ENCODE results near the gene CERS5.

Gene CERS5, protein sequence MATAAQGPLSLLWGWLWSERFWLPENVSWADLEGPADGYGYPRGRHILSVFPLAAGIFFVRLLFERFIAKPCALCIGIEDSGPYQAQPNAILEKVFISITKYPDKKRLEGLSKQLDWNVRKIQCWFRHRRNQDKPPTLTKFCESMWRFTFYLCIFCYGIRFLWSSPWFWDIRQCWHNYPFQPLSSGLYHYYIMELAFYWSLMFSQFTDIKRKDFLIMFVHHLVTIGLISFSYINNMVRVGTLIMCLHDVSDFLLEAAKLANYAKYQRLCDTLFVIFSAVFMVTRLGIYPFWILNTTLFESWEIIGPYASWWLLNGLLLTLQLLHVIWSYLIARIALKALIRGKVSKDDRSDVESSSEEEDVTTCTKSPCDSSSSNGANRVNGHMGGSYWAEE

DNA sequence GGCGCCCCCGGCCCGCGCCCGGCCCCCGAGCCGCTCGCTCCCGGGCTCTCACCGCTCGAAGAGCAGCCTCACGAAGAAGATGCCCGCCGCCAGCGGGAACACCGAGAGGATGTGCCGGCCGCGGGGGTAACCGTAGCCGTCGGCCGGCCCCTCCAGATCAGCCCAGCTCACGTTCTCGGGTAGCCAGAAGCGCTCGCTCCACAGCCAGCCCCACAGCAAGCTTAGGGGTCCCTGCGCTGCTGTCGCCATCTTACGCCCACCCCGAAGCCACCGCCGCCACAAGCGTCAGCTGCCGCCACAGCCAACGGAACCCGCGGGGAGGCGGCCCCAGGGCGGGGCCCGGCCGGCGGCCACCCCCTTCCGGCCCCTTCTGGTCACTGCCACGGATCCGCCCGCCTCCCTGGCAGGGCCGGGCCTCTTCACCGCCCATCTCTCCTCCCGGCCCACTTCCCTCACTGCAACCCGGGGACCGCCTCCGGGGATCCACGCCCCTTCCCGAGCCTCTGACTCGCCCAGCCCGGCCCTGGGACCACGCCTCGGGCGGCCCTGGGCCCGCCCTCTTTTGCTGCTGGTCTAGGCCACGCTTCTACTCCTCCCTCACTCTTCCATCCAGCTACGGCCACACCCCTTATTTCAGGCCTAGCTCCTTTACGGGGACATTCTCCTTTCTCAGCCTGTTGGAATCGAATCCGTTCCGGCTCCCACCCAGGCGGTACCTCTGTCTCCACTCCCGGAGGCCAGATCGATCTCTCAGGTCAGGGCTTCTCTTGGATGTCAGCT, at the start of gene CERS5:
TSS of gene CERS5 (minus strand) at position 321 of the 780 bp plus-strand sequence. CDS start at position 249, 72 bp downstream.
- DNase-seq: peak; percentile 98

DNA sequence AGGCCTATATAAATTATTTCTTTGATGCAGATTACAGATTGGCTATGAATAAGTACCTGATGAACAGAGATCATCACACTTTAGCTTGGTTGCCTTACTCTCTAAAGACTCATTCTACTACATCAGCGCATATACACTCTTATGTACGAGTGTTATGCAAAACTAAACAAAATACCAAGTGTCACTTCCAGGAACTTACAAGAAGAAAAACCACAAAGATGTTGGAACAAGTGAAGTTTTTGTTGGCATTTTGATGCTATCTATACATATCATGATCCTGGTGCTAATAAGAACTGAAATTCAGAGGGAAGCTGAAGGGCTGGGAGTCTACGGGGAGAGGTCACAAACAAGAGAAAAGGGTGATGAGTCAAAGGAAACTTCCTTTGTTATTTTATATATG, 47.9 kb upstream of the CERS5 start:
- no peak for DNase-seq

DNA sequence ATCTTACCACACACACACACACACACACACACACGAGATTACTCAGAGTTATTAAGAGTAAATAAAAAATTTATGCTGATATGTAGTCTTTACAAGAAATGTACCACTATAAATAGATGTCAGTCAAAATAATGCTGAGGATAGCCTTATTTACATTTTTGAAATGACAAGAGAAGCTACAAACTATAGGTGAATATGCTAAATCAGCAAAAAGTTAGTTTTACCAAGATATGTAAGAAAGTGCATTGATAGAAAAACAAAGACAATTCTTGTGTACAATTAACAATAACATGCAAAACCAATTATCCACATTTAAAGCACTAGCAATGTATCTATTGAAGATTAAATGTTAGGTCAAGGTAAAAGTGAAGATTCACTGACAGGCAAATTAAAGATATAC, 46.8 kb upstream of the CERS5 start:
- no peak for DNase-seq

DNA sequence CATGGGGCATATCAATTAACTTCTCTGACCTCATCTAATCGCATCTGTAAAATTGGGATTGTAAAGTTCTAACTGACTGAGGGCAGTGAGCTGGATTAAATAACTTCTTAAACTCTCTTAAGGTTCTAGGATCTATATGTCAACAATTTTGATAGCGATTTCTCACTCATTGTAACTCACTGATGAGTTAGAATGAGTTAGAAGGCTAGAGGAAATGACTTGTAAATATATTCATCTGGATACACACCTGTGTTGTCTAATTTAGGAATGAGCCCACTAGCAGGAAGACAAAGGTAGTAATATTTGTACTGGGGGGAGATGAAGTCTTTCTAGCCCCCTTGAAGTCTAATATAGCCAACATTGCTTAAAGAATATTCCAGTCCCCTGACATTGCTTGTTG, 46.3 kb upstream of the CERS5 start:
- no peak for DNase-seq

DNA sequence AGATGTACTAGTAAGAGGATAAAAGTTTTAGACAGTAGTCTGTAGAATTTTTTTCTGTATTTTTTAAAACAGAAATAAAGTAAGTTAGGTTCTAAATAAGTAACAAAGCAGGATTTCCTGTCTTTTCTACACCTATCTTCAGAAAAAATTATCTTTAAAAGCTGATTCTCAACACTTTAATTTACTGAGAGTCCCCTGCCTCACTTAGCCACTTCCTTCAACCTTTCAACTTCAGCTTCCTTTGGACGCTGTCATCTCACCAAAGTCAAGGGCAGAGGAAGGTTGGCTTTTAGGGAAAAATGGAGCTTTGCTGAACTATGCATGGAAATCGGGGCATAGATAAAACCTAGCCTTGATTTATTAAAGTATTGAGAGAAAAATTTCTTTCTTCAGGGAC, 44.9 kb upstream of the CERS5 start:
- no peak for DNase-seq

DNA sequence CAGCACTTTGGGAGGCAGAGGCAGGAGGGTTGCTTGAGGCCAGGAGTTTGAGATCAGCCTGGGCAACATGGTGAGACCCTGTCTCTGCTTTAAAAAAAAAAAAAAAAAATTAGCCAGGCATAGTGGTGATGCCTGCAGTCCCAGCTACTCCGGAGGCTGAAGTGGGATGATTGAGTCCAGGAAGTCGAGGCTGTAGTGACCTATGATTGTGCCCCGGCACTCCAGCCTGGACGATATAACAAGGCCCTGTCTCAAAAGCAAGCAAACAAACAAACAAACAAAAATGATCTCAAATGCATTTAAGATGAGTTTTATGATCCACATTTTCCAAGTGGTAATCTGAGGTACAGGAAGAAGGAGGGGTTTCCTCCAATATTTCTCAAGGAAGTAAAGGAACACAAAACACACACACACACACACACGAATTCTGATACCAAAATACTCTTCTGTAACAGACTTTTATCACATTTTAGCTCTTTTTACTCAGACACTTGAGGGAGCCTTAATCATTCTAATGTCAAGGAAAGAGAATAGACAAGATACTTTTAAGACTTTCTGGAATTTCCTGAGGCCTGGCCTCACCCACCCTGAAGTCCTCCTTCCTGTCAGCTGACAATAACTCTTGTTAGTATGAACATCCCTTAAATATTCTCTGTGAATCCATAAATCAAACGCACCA, 44.4 kb upstream of the CERS5 start:
- no peak for DNase-seq

DNA sequence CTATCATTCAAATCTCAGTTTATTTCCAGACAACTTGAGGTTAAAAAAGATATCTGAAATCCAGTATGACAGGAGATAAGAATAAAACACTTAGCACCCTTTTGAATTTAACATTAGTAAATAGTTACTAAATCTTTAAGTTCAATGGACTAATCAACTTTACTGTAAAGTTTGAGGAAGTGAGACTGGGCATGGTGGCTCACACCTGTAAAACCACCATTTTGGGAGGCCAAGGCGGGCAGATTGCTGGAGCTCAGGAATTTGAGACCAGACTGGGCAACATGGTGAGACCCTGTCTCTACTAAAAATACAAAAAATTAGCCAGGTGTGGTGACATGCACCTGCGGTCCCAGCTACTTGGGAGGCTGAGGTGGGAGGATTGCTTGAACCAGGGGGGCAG, 40.3 kb upstream of the CERS5 start:
- DNase-seq: no peak

DNA sequence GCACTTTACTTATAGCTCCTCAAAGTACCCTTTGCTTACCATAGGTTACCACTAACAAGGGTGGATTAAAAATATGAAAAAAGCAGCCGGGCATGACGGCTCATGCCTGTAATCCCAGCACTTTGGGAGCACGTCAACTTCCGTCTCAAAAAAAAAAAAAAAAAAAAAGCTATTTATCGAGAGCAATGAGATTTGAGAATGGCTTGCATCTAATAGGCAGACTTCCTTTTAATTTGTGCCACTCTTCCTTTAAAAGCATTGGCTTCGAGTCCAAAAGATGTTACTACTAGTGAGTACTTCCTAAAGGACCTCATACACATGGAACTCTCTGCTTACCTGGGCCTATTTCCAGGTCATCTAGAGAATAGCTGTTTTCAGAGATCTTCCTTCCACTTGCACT, 38.5 kb upstream of the CERS5 start:
- no peak for DNase-seq

DNA sequence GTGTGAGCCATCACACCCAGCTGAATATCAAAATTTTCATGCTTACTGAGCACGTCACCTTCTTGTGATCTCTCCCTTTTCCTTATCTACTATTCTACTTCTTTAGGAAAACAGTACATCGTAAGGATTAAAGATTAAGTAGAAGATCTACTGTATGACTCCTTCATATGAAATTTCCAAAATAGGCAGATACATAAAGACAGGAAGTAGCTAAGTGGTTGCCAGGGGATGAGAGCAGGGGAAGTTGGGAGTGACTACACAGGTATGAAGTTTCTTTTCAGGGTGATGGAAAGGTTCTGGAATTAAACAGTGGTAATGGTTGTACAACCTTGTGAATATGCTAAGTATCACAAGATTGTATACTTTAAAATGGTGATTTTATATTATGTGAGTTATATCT, 36.5 kb upstream of the CERS5 start:
- DNase-seq: no peak

DNA sequence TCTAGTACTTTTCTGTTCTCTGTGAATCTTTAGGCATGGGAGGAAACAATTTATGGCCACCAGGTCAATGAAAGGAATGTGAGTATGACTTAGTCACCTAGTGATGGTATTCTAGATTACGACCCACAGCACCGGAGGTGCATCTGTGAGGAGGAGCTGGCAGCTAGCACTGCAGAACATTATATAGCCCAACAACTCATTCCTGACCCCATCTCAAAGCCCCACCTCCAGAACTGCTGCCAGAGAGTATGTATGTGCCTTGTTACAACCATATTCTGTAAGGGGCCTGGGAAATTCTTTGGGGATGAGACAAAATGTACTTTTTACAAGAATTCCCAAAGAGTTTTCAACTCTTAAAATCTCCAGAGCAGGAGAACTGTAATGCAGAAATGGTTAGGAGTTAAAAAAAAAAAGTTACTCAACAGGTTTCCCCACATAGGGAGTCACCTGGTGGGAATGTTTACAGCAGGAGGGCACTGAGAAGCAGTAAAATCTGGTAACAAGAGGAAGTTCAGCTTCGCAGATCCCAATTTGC, 34.9 kb upstream of the CERS5 start:
- no peak for DNase-seq

DNA sequence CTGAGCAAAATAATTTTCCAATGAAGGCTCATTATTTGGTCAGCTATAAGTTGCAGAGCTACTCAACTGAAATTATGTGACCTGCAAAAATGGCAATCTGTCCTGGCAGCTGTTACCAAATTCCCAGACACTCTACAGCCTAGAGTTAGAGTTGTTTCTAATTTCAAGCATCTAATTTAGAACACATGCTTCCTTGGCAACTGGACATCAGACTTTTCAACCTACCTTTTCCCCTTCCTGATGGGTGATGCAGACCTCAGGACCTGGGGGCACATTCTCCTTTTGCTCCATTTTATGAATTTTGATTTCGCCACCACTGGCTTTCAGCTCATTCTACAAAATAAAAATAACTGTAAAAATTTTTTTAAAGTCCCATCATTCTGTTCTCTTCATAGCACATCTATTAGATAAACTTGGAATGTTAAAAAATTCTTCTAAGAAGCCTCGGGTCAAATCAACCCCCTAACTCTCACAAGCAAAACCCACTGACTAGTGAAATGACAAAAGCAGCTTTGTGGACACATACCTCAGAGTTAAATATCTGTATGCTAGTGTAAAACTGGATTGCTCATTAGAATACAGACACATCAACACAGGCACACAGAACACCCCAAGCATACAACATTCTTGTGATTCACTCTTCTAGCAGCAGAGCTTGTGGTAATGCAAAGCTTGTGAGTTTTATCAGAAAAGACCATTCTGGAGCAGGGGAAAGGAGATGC, 33.5 kb upstream of the CERS5 start:
- DNase-seq: no peak

DNA sequence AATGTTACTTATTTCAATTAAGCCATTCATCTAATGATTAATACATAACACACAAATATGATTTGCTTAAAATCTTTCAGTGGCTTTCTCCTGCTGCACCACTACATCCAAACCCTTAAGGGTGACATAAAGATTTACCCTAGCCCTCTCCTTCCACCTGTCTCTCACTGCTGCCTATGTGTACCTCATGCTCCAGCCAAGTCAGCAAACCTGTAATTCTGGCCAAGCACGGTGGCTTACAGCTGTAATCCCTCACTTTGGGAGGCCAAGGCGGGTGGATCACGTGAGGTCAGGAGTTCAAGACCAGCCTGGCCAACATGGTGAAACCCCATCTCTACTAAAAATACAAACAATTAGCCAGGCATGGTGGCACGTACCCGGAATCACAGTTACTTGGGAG, 31.7 kb upstream of the CERS5 start:
- no peak for DNase-seq

DNA sequence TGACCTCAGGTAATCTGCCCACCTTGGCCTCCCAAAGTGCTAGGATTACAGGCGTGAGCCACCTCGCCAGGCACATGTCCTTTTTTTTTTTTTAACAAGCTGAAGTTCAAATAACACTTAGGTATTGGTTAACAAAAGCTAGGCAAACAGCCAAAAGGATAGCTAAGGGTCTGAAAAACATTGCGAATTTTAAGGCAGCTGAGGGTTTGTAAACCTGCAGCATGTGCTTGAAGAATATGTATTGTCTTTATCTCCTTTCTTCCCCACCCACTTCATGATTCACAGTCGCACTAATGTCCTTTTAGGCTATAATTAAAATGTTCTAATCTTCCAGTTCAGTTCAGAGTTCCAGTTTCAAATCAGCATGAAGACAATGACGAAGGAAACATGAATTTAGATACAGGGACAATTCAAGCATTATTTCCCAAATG, 30.1 kb upstream of the CERS5 start:
- peak; percentile 66 for DNase-seq

DNA sequence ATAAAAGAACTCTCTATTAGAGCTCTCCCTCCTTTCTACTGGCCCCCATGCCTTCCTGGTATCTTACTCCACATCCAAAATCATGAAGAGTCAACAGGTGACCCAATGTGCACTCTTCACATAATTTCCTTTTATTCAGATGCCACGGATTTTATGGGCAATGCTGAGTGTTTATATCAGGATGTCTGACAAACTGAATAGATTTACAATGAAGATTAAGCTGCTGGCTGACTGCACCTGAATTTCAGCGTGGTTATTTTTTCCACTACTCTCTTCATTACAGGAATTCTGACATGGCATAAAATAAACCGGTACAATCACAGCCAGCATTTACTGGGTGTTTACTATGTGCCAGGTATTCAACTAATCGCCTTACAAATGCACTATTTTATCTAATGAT, 29.4 kb upstream of the CERS5 start:
- no peak for DNase-seq

DNA sequence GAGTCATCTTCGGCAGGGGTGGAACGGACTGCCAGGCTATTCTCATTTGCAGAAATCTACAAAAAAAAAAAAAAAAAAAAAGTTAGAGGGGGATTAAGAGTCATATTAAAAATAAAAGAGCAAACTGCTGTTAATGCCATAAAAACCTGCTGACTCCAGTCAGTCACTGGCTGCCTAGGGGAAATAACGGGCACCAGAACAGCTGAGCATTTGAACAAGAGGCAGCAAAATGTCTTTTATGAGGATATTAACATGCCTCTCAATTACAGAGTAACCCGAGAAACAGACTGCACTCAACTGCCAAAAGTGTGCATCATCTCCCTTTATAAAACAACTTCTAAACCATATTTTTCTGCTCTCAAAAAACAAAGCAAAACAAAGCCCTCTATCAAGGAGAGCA, 28.7 kb upstream of the CERS5 start:
- peak; percentile 66 for DNase-seq

DNA sequence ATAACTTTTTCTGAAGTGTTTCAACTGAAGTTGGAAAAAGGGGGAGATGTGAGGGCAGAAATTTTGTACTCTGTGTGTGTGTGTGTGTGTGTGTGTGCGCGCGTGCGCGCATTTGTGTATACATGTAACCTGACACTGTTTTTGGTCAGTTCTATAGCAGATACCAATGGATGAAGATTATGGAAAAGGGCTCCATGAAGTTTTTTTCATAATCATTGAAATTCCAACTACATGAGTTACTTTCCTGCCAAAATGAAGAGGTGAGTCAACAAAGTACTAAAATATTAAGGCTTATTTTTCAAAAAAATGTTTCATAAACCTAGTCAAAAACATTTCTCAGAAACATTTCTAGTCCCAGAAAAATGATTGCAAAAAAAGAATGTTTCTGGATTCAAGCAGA, 25.7 kb upstream of the CERS5 start:
- no peak for DNase-seq

DNA sequence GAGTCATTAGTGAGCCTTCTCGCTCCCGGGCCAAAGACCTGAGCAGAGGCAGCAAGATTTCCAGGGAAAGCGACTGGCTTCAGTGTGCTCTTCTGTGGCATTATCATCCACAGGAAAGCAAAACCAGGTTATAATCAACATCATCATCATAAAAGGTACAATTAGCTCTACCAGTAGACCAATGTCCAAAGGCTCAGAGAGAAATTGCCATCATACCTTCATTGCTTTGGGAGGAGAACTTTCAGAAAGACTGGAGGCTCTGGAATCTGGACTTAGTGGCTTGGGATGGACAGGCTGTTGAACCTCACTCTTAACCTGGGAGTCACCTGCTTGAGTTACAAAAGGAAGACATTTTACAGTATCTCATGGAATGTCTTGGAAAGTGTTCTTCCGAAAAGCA, 25.1 kb upstream of the CERS5 start:
- DNase-seq: no peak

DNA sequence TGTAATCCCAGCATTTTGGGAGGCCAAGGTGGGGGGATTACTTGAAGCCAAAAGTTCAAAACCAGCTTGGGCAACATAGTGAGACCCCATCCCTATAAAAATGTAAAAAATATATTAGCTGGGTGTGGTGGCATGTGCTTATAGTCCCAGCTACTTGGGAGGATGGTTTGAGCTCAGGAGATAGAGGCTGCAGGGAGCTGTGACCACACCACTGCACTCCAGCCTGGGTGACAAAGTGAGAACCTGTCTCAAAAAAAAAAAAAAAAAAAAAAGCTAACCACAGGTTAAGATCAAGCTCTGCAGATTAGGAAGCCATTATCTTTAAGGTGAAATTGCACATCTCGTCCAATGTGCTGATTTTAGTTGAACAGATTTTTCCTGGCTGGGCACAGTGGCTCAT, 23.7 kb upstream of the CERS5 start:
- DNase-seq: no peak

DNA sequence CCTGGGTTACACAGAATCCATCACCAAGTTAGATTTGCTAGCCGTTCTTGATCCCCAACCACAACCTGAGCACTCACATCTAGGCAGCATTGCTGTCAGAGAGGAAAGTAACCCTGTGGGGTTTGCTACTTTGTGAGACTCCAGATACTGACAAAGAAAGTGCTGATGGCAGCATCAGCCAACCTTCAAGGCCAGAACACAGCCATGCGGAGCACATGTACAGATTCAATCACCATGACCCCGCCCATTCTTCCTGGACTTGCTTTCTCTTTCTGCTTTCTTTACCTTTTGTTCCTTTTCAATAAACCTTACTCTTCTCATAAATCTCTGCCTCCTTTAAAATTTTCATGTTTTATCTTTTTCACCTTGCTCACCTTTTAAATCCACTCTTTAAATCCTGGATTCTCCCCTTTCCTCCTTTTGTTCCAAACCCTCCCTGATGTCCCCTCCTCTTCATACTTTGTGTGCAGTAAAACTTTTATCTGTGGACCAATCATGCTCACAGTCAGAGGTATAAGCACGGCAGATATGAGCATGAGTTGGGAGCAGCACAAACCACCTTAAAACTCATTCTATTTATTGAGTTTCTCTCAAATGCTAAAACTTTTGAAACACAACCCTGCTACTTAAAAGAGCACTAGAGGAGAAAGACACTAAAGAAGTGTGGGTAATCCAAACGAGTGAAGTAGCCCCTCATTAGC, 21.9 kb upstream of the CERS5 start:
- DNase-seq: no peak

DNA sequence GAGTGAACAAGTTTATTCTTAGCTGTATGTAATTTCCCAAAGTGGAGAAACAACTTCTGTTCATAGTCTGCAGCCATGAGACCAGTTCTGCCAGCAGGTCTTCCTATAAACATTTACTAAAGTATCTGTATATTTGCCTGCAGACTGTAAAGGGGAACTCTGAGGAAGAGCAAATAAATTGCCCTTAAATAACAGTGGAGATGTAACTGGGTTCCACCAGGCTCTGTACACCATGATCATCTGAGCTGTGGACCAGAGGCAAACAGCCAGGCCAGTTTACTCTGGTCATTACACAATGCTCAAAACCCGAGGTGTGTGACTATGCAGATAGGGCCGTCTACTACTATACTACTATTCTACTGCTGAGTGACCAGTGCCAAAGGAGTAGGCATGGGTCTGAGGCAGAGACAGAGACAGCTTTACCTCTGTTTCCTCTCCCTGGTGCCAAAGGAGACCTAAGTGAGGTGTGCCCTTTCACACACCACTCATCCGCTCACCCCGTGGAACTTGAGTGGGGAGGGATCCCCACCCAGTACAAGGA, 21.1 kb upstream of the CERS5 start:
- no peak for DNase-seq

DNA sequence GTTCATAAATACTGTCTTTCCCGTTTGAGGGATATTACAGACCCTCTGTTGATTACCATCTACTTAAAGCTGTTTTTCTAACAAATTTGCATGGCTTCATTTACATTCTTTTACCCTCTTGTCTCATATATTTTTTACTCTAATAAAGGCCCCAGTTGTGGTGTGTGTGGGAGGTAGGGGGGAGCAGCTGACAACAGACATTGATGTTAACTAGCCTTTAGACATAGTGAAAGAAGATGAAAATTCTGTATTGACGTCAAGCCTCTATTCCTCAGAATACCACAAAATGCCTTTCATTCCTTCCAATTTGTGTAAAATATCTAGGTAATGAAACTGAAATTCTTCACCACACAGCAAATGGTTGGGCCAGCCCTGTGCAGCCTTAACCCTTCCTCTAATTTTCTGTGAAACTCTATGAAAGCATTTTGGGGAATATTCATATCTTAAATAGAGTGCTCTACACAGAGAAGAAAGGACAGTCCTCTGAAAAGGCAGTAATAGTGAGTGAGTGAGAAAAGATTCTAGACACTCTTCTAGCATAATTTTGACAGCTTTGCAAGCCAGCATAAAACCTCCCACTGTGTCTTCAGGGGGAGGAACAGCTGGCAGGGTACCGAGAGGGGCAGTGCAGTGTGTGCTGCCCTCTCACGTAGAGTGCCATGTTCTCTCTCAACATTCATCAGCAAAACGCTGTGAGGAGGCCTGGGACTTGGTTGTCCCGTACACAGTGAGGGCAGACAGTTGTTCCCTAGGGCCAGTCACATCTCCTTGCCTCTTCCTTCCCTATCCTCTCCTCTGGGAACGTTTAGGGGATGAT, 20.1 kb upstream of the CERS5 start:
- no peak for DNase-seq

Measured in NCI-H2171 treated with DMSO at 0.1 percent for 48 hours (cell line).